Stimulated activated effector memory CD8-positive, alpha-beta T cell treated with anti-CD3 and anti-CD28 coated beads, Interleukin-12 subunit alpha, Interleukin-12 subunit beta, amount 100 ng/mL, for 72 hours (primary cell): ENCODE measurements around the gene FBXL2.

Source experiments
- ATAC-seq: fragments of 150-1000 bp; cut with Tn5 transposase; 2 replicates; pipeline ENCODE4 v1.10.0; 2021
- DNase-seq, 2 donors: peaks; one replicate each; pipeline ENCODE4 v3.0.0; 2021 to 2022; ENCODE audit warnings: low spot score in 2 of 2
- H3K27ac Mint-ChIP-seq: one replicate; pipeline ENCODE4 v1.8.0; 2022; ENCODE audit warnings: mild to moderate bottlenecking, mixed read lengths
- H3K36me3 Mint-ChIP-seq: one replicate; pipeline ENCODE4 v1.8.0; 2022; ENCODE audit warnings: mild to moderate bottlenecking, mixed read lengths
- H3K4me1 Mint-ChIP-seq: one replicate; pipeline ENCODE4 v1.8.0; 2022; ENCODE audit warnings: mixed read lengths
- H3K4me3 Mint-ChIP-seq: one replicate; pipeline ENCODE4 v1.8.0; 2022; ENCODE audit warnings: mild to moderate bottlenecking, mixed read lengths
- H3K9me3 Mint-ChIP-seq: one replicate; pipeline ENCODE4 v1.8.0; 2022; ENCODE audit warnings: mixed read lengths

Gene FBXL2, protein sequence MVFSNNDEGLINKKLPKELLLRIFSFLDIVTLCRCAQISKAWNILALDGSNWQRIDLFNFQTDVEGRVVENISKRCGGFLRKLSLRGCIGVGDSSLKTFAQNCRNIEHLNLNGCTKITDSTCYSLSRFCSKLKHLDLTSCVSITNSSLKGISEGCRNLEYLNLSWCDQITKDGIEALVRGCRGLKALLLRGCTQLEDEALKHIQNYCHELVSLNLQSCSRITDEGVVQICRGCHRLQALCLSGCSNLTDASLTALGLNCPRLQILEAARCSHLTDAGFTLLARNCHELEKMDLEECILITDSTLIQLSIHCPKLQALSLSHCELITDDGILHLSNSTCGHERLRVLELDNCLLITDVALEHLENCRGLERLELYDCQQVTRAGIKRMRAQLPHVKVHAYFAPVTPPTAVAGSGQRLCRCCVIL

DNA sequence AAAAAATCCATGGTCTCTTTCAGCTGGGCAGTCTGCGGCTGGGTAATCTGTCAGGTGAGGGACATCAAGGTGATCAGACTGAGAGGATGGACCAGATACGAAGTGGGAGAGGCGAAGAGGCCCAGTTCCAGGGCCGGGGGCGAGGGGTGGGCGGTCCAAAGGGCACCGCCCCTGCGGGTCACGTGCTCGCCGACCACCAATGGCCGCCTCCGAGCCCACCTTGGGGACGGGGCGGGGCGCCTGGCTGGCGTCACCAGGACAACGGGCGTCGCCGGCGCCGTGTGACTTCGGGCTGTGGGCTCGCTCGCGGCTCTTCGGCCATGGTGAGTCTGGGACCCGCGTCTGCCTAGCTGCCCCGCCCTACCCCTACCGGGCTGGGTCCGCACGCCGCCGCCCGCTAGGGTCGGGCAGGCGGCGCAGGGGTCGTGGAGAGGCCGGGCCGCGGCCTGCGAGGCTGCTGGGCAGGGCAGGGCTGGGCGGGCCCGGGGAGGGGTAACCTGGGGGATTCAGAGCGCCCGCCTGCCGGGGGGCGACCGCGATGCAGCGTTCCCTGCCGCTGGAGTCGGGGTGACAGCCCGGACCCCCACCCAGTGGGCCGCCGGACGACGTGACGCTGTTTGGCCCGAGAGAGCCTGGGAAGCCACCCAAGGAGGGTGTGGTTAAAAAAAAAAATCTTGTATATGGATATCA, at the start of gene FBXL2:
FBXL2 (plus strand) TSS at position 250 of the 690 bp plus-strand sequence; CDS start at position 321, 71 bp downstream.
- peak in 1 of 2 donors; percentile 55 for DNase-seq
- ATAC-seq = peak; percentile 72
- Mint-ChIP-seq H3K4me1 (peaks cover 6% of the 10 kb centered on the region), H3K4me3 (peak within 1 kb of the TSS; percentile 49), H3K36me3 (no peaks in the 10 kb centered on the region), H3K9me3 (no peaks in the 10 kb centered on the region), H3K27ac (no peak within 1 kb of the TSS)

DNA sequence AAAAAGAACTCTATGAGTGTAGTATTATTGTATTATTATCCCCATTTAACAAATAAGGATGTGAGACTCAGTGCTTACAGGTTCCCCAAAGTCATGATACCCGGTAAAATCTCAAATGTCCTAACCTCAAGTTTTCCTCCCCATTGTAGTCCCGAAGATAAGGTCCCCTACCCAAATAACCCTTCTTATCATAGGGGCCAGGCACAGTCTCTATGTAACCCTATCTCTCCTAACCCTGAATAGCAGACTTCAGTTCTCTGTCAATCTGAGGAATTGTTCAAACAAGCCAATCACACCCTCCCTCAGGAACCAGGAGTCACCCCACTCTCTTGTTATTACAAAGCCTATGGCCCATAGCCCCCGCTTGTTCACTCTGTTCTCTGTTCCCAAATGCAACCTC, 48.2 kb upstream of the FBXL2 start:
- Mint-ChIP-seq H3K36me3 (no peaks in the 10 kb centered on the region), H3K4me1 (no peaks in the 10 kb centered on the region), H3K4me3 (no peak overlapping the region), H3K27ac (no peak overlapping the region), H3K9me3 (no peaks in the 10 kb centered on the region)
- ATAC-seq (no peak), DNase-seq (no peak)

DNA sequence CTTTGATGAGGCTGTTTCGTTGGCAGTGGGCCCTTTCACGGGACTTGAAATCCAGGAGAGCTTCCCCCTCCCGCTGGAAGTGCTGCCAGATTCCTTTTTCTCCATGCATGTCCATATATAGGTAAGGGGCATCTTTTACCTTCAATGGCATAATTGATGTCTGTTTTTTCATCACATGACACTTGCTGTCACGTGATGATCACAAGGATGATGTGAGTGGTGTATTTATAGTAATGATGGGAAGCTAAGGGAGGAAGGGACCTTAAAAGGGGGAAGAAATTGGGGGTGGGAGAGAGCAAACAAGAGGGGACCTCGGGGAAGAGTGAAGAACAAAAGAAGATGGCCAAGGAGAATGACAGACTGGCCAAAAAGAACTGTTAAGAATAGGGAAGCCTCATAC, 47.3 kb upstream of the FBXL2 start:
- Mint-ChIP-seq H3K36me3 (no peaks in the 10 kb centered on the region), H3K27ac (no peak overlapping the region), H3K9me3 (no peaks in the 10 kb centered on the region), H3K4me1 (no peaks in the 10 kb centered on the region), H3K4me3 (no peak overlapping the region)
- no peak for ATAC-seq
- DNase-seq = no peak

DNA sequence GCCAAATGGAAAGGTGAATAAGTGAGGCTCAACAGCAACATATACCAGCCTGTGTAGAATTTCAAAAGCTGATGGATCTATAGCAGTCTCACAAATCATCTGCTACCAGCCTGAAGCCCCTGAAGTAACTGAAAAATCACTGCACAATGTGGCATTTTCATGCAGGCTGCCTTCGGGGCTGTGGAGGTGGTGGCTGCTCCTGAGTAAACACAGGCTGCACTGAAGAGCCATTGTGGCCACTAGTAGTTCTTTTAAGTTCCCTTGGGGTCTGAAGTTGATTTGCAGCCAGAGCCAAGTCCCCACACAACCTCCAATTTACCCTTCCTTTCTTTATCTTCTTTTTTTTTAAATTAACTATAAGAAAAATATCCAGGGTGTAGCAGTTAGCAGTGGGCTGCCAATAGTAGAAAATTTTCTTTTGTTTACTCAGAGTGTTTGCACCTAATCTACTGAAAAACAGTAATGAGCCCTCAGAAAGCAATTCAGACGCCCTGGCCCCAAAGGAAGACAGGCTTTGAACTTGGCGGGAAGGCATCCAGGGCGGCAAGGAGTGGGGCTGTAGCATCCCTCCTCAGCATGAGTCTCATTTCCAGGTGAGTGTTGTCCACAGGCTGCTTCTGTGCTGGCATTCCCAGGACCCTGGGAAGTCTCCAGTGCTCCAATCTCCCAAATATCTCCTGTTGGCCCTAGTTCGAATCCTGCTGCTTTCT, 45.3 kb upstream of the FBXL2 start:
- DNase-seq (no peak), ATAC-seq (no peak)
- no peaks in the 10 kb centered on the region for H3K36me3 Mint-ChIP-seq
- no peak overlapping the region for H3K27ac Mint-ChIP-seq
- no peak overlapping the region for H3K4me3 Mint-ChIP-seq
- H3K9me3 Mint-ChIP-seq = no peaks in the 10 kb centered on the region
- H3K4me1 Mint-ChIP-seq = no peaks in the 10 kb centered on the region

DNA sequence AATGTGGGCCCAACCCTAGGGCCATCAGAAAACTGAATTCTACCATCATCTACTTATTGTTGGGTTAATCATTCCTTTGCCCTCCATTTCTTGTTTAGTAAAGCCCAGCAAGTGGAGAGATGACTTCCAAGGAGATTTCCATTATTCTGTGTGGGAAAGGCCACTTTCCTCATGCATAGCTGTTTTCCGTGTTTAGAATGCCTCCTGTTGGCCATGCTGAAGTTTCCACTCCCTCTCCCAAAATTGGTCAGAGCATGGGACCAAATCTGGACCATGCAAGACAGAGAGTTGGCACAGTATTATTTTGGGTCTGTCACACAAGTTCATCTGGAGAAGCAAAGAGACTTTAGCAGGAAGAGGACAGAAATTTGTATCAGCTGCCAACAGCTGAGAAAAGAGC, 43.4 kb upstream of the FBXL2 start:
- Mint-ChIP-seq H3K4me3 (no peak overlapping the region), H3K27ac (no peak overlapping the region), H3K4me1 (no peaks in the 10 kb centered on the region), H3K9me3 (no peaks in the 10 kb centered on the region), H3K36me3 (no peaks in the 10 kb centered on the region)
- DNase-seq = no peak
- ATAC-seq = no peak

DNA sequence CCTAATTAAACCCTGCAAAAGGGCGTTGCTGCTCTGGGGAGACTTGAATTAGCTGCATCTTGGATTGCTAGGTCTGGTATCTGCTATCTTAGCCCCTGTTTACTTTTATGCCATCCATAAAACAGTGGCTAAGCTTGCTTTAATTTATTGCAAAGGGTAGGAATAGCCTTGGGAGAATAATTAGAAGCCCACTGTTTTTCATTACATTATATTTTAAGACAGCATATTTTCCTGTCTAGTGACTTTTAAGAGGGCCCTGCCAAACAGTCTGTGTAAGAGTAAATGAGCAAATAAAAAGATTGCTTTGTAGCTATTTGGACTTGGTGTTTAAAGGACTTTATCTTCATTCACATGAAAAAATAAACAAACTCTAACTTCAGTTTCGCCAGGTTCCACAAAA, 41.2 kb upstream of the FBXL2 start:
- Mint-ChIP-seq H3K9me3 (no peaks in the 10 kb centered on the region), H3K27ac (no peak overlapping the region)
- no peak for ATAC-seq

DNA sequence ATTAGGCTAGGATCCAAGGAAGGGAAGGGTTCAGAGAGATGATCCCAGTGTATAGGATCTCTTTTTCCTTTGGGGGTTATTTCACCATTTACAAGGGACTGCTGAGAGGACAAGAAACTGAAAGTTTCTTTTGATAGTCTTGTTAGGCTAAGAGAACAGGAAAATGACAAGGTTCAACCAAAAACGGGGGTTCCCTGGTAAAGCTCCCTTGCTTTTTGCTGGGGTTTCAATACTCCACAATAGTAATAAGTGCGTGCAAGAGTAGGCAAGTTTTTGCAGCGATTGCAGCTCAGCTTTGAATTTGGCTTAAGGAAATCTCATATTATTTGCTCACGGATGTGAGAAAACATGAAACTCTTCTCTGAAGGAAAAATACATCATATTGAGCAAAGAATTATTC, 39.8 kb upstream of the FBXL2 start:
- Mint-ChIP-seq H3K9me3 (no peaks in the 10 kb centered on the region), H3K4me3 (no peak overlapping the region), H3K4me1 (no peaks in the 10 kb centered on the region), H3K36me3 (no peaks in the 10 kb centered on the region), H3K27ac (no peak overlapping the region)
- ATAC-seq = no peak
- no peak for DNase-seq

More for the DNA sequence above, 41.2 kb upstream of the FBXL2 start:
- no peak for DNase-seq
- H3K36me3 Mint-ChIP-seq = no peaks in the 10 kb centered on the region
- H3K4me1 Mint-ChIP-seq = no peaks in the 10 kb centered on the region
- H3K4me3 Mint-ChIP-seq = no peak overlapping the region

DNA sequence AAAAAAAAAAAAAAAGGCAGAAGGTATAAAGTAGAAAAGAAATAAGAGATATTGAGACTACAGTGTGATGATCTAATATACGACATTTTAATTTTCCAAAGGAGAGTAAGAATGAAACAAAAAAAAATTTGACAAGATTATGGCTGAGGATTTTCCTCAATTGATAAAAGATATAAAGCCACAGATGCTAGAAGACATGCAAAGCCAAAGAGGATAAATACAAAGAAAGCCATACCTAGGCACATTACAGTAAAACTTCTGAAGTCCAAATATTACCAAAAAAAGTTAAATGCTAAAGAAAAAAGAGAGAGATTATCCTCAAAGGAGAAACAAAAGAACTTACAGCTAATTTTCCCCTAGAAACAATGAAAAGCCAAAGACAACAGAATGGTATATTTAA, 38.3 kb upstream of the FBXL2 start:
- H3K4me1 Mint-ChIP-seq = no peaks in the 10 kb centered on the region
- H3K36me3 Mint-ChIP-seq = no peaks in the 10 kb centered on the region
- no peaks in the 10 kb centered on the region for H3K9me3 Mint-ChIP-seq
- no peak overlapping the region for H3K4me3 Mint-ChIP-seq
- no peak for DNase-seq
- H3K27ac Mint-ChIP-seq = no peak overlapping the region
- no peak for ATAC-seq

DNA sequence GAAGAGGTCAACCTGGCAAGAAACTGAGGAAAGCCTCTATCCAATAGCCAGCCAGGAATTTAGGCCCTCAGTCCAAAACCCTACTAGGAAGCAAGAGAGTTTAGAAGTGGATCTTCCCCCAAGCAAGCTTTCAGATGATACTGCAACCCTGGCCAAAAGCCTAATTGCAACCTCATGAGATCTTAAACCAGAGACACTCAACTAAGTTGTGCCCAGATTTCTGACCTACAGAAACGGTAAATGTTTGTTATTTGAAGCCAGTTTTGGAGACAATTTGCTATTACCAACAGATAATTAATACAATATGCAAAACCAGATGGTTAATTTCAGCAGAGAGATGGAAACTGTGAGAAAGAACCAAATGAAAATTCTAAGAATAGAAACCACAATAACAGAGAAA, 37.0 kb upstream of the FBXL2 start:
- ATAC-seq (no peak), DNase-seq (no peak)

DNA sequence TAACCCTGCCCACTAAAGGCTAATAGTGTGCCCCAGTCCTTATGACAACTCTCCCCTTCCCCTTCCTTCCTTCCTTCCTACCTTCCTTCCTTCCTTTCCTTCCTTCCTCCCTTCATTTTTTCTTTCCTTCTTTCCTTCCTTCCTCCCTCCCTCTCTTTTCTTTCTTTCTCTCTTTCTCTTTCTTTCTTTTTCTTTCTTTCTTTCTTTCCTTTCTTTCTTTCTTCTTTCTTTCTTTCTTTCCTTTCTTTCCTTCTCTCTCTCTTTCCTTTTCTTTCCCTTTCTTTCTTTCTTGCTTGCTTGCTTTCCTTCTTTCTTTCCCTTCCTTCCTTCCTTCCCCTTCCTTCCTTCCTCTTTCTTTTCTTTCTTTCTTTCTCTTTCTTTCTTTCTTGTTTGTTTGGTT, 30.5 kb upstream of the FBXL2 start:
- no peaks in the 10 kb centered on the region for H3K4me1 Mint-ChIP-seq
- DNase-seq = no peak

More for the DNA sequence above, 37.0 kb upstream of the FBXL2 start:
- Mint-ChIP-seq H3K4me1 (no peaks in the 10 kb centered on the region), H3K9me3 (no peaks in the 10 kb centered on the region), H3K27ac (no peak overlapping the region), H3K4me3 (no peak overlapping the region), H3K36me3 (no peaks in the 10 kb centered on the region)

DNA sequence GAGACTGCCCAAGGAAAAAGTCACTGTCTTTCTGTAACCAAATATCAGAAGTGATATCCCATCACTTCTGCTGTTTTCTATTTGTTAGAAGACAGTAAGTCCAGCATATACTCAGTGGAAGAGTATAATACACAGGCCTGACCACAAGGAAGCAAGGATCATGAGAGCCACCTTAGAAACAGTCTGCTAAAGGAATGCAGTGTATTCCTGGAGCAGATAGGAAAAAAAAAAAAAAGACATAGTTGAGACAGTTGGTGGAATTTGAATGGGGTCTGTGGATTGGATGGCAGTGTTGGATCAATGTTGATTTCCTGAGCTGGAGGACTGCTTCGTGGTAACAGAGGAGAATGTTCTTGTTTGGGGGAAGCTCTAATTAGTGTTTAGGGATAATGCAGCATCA, 26.5 kb upstream of the FBXL2 start:
- Mint-ChIP-seq H3K27ac (no peak overlapping the region), H3K4me1 (no peaks in the 10 kb centered on the region), H3K4me3 (no peak overlapping the region), H3K36me3 (no peaks in the 10 kb centered on the region), H3K9me3 (no peaks in the 10 kb centered on the region)
- ATAC-seq (no peak), DNase-seq (no peak)

More for the DNA sequence above, 30.5 kb upstream of the FBXL2 start:
- H3K27ac Mint-ChIP-seq = no peak overlapping the region
- ATAC-seq = no peak
- H3K36me3 Mint-ChIP-seq = no peaks in the 10 kb centered on the region
- no peaks in the 10 kb centered on the region for H3K9me3 Mint-ChIP-seq
- H3K4me3 Mint-ChIP-seq = no peak overlapping the region

DNA sequence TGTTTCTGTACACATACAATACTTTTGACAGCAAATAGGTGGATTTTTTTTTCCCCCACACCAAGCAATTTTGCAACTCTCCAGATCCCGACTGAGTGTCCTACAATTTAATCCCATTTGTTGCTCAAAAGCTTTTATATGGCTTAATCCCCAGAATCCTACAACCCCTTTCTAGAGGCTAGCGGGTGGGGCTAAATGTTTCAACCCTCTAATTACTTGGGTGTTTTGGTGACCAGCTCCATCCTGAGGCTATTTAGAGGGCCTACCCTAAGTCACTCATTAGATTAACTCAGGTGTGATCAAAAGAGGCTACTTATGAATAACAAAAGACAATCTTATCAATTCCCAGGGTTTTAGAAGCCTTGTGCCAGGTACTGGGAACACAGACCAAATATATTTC, 21.0 kb upstream of the FBXL2 start:
- H3K36me3 Mint-ChIP-seq = no peaks in the 10 kb centered on the region
- no peak for ATAC-seq
- no peak overlapping the region for H3K27ac Mint-ChIP-seq
- no peak for DNase-seq
- no peaks in the 10 kb centered on the region for H3K9me3 Mint-ChIP-seq
- no peak overlapping the region for H3K4me3 Mint-ChIP-seq
- H3K4me1 Mint-ChIP-seq = no peaks in the 10 kb centered on the region

DNA sequence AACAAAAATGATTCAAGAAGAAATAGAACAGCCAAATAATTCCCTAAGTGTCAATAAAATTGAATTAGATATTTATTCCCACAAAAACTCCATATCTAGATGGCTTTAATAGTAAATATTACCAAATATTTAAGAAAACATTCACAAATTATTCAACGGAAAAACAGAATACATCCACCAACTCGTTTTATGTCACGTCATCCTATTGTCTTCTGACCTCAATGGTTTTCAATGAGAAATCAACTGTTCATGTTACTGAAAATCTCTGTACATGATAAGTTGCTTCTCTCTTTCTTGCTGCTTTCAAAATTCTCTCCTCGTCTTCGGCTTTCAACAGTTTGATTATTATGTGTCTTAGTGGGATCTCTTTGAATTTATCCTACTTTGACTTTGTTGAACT, 17.1 kb upstream of the FBXL2 start:
- Mint-ChIP-seq H3K4me1 (no peaks in the 10 kb centered on the region), H3K27ac (no peak overlapping the region), H3K36me3 (no peaks in the 10 kb centered on the region), H3K4me3 (no peak overlapping the region), H3K9me3 (no peaks in the 10 kb centered on the region)
- ATAC-seq (no peak), DNase-seq (no peak)

DNA sequence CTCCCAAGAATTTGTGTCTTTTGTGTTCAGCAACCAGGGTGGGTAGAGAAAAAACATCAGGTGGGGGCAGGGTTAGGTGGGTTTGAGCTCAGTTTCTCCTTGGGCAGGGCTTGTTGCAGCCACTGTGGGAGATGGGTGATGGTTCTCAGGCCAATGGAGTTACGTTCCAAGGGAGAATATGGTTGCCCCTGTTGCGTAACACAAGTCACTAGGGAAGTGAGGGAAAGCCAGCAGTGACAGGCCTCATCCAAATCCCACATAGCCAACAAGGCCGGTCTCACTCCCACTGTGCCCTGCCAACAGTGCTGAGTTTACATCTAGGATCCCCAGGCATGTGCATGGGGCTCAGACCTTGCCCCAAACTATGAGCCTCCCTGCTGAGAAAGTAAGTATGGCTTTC, 7.9 kb upstream of the FBXL2 start:
- ATAC-seq = no peak
- no peak overlapping the region for H3K27ac Mint-ChIP-seq
- no peaks in the 10 kb centered on the region for H3K4me1 Mint-ChIP-seq
- H3K36me3 Mint-ChIP-seq = no peaks in the 10 kb centered on the region
- peaks cover 3% of the 10 kb centered on the region for H3K9me3 Mint-ChIP-seq
- no peak for DNase-seq
- H3K4me3 Mint-ChIP-seq = no peak overlapping the region

DNA sequence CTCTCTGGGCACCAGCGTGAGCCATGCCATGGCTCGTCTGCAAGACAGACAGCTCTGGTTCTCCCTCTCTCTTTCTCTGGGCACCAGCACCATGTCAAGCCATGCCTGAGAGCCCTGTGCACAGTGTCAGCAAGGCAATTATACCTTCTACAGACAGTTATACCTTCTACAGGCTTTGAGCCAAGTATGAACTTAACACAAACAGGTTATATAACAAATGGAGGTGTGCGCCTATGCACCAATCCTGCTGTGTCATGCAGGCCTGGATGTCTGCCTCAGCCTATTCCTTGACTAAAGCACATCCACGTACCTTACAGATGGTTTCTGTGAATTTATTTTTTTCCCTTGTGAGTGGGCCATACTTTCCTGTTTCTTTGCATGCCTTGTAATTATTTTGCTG, 5.9 kb upstream of the FBXL2 start:
- Mint-ChIP-seq H3K4me3 (no peak overlapping the region), H3K4me1 (no peaks in the 10 kb centered on the region), H3K27ac (no peak overlapping the region), H3K36me3 (no peaks in the 10 kb centered on the region), H3K9me3 (no peaks in the 10 kb centered on the region)
- DNase-seq = no peak
- peak; percentile 13 for ATAC-seq

DNA sequence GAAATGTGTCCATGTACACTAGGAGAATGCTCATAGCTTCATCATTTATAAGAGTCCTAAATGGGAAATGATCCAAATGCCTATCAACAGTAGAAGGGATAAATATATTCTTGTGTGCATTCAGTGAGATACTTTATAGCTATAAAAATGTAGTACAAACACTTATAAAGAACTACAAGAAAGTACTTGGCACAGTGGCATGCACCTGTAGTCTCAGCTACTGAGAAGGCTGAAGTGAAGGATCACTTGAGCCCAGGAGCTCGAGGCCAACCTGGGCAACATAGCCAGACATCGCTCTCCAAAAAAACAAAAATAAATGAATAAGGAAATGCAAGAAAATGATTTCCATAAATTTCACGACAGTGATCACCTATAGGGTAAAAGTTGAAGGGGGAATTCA, 3.6 kb upstream of the FBXL2 start:
- ATAC-seq (no peak), DNase-seq (no peak)
- H3K36me3 Mint-ChIP-seq = no peaks in the 10 kb centered on the region
- H3K27ac Mint-ChIP-seq = no peak overlapping the region
- H3K4me3 Mint-ChIP-seq = no peak overlapping the region
- peaks cover 6% of the 10 kb centered on the region for H3K4me1 Mint-ChIP-seq
- no peaks in the 10 kb centered on the region for H3K9me3 Mint-ChIP-seq
